Mesothelial cell of epicardium (in vitro differentiated cells): ENCODE data around the gene GRIA1. TPM values are rescaled to one million over a fixed set of nuclear protein-coding genes. Genes with fewer than 3 reads are reported as not detected.
"Not testable (repeated sequence)": the region's sequence is repeated elsewhere in the genome, so short reads cannot be mapped to it uniquely, and the experiment has no call there.

ENCODE experiments used
- DNase-seq, 2 experiments: peaks; one replicate each; pipeline ENCODE4 v3.0.0; 2021; ENCODE audit warnings: low spot score in 2 of 2; ENCODE audit not compliant: unreplicated experiment in 2 of 2
- H3K27ac Mint-ChIP-seq: 2 replicates; pipeline ENCODE4 v1.8.0; 2021; ENCODE audit warnings: mixed read lengths
- H3K27me3 Mint-ChIP-seq: 2 replicates; pipeline ENCODE4 v1.8.0; 2021; ENCODE audit warnings: low read depth, mixed read lengths
- H3K36me3 Mint-ChIP-seq: 2 replicates; pipeline ENCODE4 v1.8.0; 2021; ENCODE audit warnings: mixed read lengths
- H3K4me1 Mint-ChIP-seq: 2 replicates; pipeline ENCODE4 v1.8.0; 2021; ENCODE audit warnings: mixed read lengths
- H3K4me3 Mint-ChIP-seq: 2 replicates; pipeline ENCODE4 v1.8.0; 2021; ENCODE audit warnings: mild to moderate bottlenecking, moderate library complexity, mixed read lengths
- H3K9me3 Mint-ChIP-seq: 2 replicates; pipeline ENCODE4 v1.8.0; 2021; ENCODE audit warnings: mixed read lengths
- CTCF ChIP-seq: fragments of 200-600 bp; sonication (generic); IDR thresholded peaks from one replicate; pipeline ENCODE4 v1.5.0; 2021; ENCODE audit warnings: antibody characterized with exemption; ENCODE audit not compliant: unreplicated experiment
- total RNA-seq: library from RNA; stranded (reverse); gene quantifications from 3 replicates; pipeline ENCODE4 v1.2.1, GENCODE V29; 2021

Gene GRIA1
- total RNA-seq, 1 donor from 2014 or later: 1.3 TPM

- H3K4me3 Mint-ChIP-seq: no peak overlapping the region
- TF ChIP-seq CTCF: no peak
- no peak overlapping the region for H3K27ac Mint-ChIP-seq
- H3K27me3 Mint-ChIP-seq: no peaks in the 10 kb centered on the region
- H3K4me1 Mint-ChIP-seq: no peaks in the 10 kb centered on the region
- no peaks in the 10 kb centered on the region for H3K36me3 Mint-ChIP-seq
- no peak for DNase-seq
- peaks cover 19% of the 10 kb centered on the region for H3K9me3 Mint-ChIP-seq
Measured at GRCh38 chr5:153719324-153719723, 228.9 kb downstream of the GRIA1 start.

GRCh38 chr5:153723022-153723610, 232.6 kb downstream of the GRIA1 start:
- H3K9me3 Mint-ChIP-seq: peaks cover 19% of the 10 kb centered on the region
- not testable (repeated sequence) for H3K4me3 Mint-ChIP-seq, H3K36me3 Mint-ChIP-seq, H3K27ac Mint-ChIP-seq, DNase-seq, H3K4me1 Mint-ChIP-seq, H3K27me3 Mint-ChIP-seq

- Mint-ChIP-seq H3K27ac (no peak overlapping the region), H3K4me1 (peaks cover 11% of the 10 kb centered on the region), H3K27me3 (no peaks in the 10 kb centered on the region), H3K4me3 (no peak overlapping the region), H3K9me3 (no peaks in the 10 kb centered on the region), H3K36me3 (no peaks in the 10 kb centered on the region)
- no peak for TF ChIP-seq CTCF
- no peak for DNase-seq
Measured at GRCh38 chr5:153742060-153742459, 251.6 kb downstream of the GRIA1 start.

GRCh38 chr5:153744751-153745150, 254.3 kb downstream of the GRIA1 start:
- Mint-ChIP-seq H3K36me3 (no peaks in the 10 kb centered on the region), H3K9me3 (no peaks in the 10 kb centered on the region), H3K27me3 (peaks cover 2% of the 10 kb centered on the region), H3K4me3 (no peak overlapping the region), H3K4me1 (peaks cover 11% of the 10 kb centered on the region), H3K27ac (no peak overlapping the region)
- TF ChIP-seq CTCF: no peak
- no peak for DNase-seq

- H3K27me3 Mint-ChIP-seq: peaks cover 2% of the 10 kb centered on the region
- DNase-seq: no peak
- H3K27ac Mint-ChIP-seq: no peak overlapping the region
- H3K4me3 Mint-ChIP-seq: no peak overlapping the region
- H3K4me1 Mint-ChIP-seq: peaks cover 11% of the 10 kb centered on the region
- no peak for TF ChIP-seq CTCF
- H3K36me3 Mint-ChIP-seq: no peaks in the 10 kb centered on the region
- no peaks in the 10 kb centered on the region for H3K9me3 Mint-ChIP-seq
Measured at GRCh38 chr5:153745778-153746395, 255.4 kb downstream of the GRIA1 start.

- no peak for DNase-seq
- TF ChIP-seq CTCF: no peak
- Mint-ChIP-seq H3K4me1 (peaks cover 14% of the 10 kb centered on the region), H3K4me3 (no peak overlapping the region), H3K27me3 (peaks cover 2% of the 10 kb centered on the region), H3K27ac (no peak overlapping the region), H3K36me3 (no peaks in the 10 kb centered on the region), H3K9me3 (no peaks in the 10 kb centered on the region)
Measured at GRCh38 chr5:153746440-153746839, 256.0 kb downstream of the GRIA1 start.
